Measurements from ENCODE around the gene NTM.

Gene NTM

DNA sequence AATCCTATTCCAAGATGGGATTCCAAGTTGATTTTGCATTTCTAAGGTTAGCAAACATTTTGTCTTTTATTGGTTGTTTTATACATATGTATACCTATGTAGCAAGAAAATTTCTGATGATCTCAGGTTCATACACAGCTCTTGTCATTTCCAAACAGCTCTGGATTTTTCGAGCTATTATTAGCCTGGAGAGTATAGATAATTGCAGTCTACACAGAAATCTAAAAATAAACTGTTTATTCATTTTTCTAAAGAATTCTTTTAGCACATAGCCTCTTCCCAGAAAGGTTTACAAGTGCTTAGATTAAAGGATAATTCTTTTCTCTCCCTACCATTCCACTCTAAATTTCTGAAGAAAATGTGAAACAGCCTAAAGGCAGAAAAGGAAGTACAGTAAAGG, 705.0 kb downstream of the NTM start:
- DNase-seq (ENCODE audit: low read depth), result no peak

DNA sequence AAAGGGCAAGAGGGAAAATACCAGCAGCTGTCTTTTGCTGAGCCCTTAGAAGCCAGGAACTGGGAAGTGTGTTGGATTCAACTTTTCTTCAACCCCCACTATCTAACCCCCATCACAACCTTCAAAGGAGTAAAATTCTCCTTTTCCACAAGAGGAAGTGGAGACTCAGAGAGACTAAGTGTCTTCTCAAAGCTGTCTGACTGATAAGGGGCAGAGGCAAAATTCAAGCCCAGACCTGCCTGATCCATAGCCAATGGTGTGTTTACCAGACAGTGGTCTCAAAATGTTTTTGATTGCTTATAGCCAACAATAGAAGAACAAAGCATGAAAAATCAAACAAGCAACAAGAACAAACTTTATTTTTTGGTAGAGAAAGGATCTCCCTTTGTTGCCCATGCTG, 707.0 kb downstream of the NTM start:
- DNase-seq (ENCODE audit: low read depth), result no peak

DNA sequence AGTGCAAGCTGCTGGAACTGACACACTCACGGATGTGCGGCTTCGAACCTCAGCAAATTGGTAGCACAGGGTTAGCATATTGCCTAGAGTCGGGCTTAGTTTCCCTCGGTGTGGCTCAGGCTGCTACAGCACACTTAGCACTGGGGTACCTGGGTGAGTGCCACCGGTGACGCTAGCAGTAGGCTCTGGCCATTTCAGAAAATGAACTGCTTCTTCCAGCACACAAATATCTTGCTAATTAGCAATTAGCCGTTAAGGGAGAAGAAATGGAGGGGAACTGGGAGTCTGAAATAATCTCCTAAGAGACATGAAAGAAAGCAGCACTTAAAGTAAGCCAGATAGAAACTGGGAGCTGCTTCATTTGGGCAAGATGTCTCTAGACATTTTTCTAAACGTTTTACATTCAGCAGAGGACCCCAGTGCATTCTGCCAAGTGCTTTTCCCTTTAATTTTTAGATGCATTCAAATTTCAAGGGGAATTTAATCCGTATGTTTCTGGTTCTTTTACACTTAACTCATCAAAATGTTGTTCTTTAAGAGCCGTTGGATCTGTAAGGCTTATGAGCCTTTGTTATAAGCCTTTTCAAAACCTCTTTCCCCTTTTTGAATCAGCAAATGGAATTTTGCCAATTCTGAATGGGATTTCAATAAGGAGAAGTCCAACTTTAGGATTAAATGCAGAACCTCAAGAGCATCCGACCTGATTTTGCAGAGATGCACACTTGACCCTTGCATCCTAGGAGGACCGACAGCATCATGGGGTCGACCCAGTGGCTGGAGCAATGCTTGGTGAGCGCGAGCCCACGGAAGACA, 708.1 kb downstream of the NTM start:
- DNase-seq (ENCODE audit: low read depth), result no peak

DNA sequence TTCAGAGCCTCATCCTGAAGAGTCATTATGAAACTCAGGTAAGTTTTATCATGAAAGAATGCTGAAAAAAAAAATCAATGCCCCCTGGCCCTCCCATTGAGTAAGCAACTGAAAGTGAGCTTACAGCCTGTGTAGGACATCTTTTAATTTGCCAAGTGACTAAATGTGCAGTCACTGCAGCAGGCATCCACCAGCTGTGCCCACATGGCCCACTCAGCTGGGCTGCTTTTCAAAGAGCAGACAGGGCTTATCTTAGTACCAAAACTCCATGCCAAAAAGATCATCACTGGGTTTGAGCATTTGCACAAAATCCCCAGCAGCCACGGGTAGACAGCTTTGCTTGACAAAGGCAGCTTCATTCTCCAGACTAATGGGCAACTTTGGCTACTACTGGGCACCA, 709.7 kb downstream of the NTM start:
- DNase-seq (ENCODE audit: low read depth), result no peak

DNA sequence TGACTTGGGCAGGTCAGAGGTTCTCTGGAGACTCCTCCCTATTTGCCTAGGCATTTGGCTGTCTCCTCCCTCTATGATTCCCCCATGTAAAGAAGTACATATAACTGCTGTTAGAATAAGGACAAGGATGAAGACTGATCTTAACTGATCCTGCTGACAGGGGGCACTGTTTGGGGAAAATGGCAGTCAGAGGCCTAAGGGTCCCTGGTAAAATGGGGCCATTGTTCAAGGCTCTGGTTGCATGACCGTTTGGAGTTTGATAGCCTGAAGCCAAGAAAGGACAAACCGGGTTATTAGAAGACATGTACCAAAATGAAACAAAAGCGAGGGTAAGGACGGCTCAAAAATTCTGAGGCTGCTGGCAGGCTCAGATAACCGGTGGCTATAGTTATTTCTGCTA, 712.2 kb downstream of the NTM start:
- DNase-seq (ENCODE audit: low read depth), result no peak

DNA sequence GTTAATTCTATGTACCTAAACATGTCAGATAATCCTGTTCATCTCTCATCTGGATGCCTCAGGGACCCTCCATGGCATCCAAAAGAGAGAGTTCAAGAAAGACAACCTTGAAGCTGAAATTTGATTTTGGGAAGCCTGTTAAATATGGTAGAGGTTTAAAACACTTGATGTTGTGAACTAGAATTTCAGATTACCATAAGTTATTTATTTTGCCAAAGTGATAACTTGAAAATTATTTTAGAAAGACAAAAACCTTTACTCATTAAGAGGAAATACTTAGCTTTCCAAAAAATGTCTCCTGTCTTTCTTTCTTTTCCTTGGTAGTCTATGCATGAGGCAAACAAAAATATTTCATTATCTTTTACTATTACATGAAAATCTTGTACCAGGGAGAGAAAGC, 714.0 kb downstream of the NTM start:
- DNase-seq (ENCODE audit: low read depth), result no peak

DNA sequence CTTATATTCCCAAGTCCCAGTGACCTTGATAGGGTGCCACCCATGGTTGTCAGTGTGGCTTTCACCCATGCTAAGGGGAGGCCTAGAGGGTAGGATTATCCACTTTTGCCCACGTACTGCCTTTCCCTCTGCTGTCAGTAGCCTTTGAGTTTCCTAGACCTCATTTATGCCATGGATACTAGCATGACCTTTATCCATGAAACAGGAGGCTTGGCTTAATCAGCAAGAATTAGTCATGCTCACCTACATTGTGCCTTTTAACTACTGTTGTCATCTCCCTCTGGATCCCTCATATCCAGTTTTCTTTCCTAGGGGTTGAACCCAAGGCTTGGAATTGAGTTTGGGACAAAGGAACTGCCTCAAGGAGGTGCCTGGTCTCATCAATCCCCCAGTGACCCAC, 716.7 kb downstream of the NTM start:
- DNase-seq (ENCODE audit: low read depth), result no peak

DNA sequence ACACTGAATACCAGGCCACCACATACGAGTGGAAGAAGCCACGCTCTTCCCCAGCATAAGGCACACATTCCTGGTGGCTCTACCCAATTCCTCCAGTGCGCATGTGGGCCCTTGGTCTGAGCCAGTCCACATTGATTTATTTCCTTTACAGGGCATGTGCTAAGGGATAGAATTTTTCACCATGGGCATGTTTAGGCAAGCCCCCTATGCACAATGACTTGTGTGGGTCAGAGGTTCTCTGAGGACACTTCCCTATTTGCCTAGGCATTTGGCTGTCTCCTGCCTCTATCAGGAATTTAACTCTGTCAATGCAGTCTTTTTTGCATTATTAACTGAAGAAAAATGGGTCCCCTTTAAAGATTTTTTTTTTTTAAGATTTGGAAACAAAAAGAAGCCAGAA, 718.1 kb downstream of the NTM start:
- DNase-seq (ENCODE audit: low read depth), result no peak

DNA sequence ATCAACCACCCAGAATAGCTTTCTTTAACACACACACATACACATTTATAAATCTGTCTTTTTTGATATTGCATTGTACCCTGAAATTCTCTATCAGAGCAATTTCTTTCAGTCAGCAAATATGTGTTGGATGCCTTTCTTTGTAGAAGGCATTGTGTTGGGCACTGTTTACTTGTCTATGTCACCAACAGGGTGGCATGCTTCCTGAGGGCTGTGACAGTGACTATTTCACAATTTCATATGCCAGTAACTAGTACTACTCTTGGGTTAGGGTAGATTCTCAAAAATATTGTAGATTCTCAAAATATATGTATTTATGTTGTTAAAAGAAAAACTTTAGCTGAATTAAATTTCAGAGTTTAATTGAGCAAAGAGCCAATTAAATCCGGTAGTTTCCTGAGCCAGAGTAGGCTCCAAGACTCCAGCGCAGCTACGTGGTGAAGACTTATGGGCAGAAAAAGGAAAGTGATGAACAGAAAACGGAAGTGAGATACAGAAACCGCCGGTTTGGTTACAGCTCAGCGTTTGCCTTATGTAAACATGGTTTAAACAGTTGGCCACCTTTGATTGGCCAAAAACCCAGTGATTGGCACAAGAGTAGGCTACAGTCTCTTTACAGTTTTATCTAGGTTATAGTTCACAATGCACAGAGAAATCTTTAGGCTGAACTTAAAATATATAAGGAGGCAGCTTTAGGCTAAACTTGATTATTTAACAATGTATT, 723.3 kb downstream of the NTM start:
- DNase-seq (ENCODE audit: low read depth), result no peak

DNA sequence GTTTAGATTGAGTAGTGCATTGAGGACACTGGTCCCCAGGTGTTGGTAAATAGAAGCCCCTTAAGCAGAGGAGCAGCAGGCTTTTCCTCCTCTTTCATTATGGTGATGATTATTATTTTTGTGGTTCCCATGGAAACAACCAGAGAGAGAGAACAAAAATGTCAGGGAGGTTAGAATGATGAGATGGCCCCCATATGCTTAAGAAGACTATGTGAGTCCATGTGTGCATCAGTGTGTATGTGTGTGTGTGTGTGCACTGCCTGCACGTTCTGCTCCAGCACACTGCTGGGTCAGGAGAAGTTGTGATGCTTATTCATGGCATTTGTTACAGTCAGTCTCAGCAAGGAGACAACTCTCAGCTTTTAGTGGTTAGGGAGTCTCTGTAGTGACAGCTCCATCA, 724.2 kb downstream of the NTM start:
- DNase-seq (ENCODE audit: low read depth), result no peak

DNA sequence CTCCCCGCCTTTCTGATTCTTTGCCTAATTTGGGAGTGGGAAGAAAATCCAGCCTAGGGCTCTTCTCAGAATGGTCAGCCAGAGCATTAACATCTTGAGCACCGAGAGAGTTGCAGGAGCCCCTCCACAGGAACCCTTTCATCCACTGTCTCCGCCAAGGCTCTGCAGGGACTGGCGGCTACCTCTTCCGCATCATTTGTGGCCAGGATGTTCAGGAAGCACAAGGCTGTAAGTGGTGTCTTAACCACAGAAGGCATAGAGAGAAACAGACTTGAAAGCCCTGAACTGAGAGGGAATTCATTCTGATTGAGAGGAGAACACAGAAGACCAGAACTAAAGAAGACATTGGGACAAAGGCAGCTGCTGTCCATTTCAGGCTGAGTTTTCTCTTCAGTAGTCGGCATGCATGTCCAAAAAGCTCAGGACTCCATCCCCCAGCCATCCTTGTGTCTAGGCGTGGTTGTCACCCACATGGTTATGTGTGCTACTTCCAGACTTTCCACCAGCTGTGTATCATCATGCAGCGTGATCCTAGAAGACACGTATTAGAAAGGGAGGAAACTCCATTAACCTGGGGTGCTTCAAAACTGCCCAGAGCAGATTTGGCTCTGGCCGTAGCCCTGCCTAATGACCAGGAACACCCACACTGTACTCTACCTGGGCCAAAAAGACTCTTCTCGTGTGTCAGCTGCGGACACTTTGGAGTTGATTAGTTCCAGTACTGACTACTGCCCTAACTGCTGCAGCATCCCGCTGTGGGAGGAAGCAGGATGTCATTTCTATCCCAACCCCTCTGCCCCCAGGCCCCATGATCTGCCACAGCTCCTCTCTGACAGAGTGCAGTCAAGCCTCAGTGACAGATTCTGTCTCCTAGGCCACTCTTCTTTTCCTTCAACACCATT, 725.1 kb downstream of the NTM start:
- DNase-seq (ENCODE audit: low read depth), result no peak

DNA sequence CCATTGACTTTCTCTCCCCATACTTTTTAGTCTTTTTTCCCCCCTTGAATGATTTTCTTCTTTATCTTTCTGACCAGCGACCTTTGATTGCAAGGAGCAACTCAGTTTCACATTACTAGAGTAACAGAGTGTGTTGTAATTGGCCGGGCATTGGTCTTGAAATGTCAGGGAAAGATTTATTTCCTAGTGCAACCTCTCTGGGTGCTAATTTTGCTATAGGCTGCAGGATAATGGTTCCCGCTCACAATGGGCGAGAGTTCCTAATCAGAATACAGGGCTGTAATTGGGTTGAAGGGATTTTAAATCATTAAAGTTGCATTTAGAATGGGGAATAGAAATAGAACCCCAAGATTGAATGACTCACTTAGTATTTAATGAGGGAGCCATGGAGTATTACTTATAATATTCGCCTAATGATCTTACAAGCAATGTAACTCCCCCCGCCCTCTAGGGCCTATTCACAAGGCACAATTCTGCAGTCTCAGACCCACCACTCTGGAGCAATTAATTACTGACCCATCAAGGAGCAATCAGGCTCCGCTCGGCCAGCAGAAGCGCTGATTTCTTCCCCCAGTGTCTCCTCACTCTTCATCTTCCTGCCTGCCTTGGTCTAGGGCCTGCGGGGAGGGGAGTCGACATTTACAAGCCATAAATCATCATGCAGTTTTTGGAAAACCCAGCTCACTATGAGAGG, 725.9 kb downstream of the NTM start:
- no peak for DNase-seq (ENCODE audit: low read depth)

DNA sequence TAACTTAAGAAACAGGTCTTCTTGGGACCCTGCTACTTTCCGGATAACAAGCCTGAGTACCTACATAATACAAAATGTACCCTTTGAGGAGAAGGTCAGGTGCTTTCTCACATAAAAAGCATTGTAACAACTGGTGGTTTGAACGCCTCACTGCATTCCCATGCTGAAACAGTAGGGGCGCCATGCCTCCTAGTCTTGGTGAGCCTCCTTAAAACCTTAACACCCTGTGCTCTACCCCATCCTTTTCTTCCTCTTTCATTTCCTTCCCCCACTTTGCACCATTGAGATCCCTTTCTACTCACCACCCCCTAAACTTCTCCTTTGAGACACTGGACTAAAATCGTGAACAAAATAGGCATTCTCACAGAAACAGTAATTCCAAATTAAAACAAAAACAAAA, 729.3 kb downstream of the NTM start:
- DNase-seq (ENCODE audit: low read depth), result no peak

DNA sequence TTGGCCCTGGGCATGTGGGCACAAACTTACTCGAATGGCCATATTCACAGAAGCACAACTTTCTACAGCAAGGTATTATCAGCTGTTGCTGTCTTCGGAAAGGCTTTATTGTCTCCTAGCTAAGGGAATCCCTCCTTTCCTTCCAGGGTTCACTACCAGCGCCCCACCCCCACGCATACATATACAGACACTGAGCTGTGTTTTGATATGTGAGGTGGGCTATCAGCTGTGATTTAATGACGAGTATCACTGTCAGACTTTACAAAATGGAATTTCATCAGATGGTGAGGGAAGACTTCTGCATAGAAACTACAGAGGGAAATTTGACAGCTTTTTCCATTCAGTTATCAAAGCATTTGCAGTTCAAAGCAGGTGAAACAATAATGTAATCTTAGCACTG, 730.2 kb downstream of the NTM start:
- DNase-seq (ENCODE audit: low read depth), result no peak

DNA sequence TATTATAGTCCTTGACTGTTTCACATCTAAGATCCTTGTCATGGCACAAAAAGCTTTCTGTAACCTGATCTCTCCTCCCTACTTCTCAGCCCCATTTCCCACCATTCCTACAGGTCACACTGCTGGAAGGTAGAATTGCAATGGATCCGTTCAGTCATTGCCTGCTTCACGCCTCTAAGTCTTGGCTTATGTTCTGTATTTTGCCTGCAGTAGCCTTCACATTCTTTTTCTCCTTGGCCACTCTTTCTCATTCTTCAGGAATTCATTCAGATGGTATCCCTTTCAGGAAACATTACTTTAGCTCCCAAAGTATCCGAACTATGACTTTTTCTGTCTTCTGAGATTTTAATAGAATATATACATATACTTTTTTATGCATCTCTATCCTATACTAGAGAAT, 731.5 kb downstream of the NTM start:
- DNase-seq (ENCODE audit: low read depth), result peak; percentile 36

DNA sequence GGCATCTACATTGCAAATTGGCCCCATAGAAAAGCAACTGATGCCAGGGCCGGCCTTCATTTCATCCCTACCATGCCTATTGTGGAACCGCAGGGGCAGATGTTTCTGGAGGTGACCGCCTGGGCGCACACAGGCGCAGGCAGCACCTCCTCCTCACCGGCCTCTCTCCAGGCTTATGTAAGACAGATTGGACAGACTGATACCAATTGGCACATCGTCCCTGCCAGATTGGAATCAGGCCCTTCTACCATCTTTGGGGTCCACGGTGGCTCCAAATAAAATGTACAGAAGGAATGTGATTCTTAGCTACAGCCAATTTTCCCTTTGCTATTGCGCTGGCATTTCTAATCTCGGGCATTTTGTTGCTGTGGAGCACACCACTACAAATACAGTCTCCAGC, 732.6 kb downstream of the NTM start:
- no peak for DNase-seq (ENCODE audit: low read depth)

DNA sequence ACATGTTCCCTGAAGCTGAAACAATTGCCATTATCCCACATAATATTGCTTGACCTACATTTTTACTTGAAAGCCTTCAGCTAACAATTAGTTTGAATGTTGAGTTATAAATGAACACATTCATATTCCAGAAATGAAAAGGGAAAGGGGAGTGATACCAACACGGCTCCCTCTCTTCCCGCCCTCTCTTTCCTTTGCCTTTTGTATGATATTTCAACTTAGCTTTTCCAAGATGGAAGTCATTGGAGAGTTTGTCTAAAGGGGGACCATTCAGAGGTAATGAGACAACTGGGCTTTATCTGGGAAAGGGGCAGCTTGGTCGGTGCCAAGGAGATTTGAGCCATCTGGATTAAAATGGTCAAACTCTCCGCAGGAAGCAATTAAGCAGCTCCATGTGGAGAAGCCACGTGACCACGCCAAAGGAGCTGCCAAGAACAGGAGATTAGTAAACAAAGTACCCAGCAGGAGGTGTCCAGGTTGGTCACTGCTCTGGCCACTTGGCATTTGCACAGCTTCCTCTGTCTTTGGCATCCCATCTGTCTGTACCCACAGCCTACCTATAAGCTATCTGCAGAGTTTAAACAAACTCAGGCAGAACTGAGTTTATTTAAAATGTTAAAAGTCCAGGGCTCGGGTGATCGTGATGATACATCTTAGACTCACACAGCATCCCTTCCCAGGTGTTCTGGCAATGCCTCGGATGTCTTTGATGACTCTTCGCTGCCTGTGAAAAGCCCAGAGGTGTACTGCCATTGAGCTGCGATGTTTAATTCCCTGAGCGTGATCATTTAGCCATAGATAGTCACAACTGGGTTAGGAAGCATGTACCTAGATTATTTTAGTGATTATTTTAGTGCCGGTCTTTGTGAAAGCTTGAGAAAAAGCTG, 735.9 kb downstream of the NTM start:
- no peak for DNase-seq (ENCODE audit: low read depth)

DNA sequence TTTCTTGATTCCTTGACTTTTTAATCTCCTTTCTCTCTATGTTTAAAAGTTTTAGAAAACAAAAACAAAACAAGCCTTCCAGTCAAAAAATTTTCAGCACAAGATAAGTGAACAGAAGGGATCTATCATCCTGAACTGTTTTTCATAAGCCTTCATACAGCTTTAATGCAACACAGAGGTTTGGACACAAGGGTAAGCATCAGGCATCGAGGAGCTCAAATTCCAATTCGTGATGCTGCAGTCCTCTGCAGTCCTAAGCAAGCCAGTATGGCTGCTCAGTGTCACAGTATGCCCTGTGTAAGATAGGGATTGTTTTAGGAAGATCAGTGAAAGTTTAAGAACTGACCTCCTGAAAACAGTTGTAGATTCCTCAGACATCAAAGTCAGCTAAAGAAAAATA, 740.9 kb downstream of the NTM start:
- no peak for DNase-seq (ENCODE audit: low read depth)

DNA sequence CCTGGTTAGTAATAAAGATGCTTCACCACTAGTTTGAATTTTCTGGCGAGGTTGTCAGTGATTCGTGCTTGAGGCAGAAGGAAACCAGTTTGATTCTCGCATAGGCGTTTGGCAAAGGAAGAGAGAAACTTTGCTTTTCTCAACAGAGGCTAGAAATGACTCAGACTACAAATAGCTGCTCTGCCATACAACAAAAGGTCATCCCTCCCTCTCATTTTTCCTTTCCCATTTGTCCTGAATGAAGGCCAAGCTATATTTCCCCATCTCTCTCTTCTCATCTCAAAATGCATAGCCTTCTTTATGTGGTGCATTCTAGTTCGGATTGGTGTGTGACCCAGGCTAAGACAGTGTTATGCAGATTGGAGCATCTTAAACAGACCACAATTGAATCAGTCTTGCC, 741.4 kb downstream of the NTM start:
- peak; percentile 74 for DNase-seq (ENCODE audit: low read depth)

DNA sequence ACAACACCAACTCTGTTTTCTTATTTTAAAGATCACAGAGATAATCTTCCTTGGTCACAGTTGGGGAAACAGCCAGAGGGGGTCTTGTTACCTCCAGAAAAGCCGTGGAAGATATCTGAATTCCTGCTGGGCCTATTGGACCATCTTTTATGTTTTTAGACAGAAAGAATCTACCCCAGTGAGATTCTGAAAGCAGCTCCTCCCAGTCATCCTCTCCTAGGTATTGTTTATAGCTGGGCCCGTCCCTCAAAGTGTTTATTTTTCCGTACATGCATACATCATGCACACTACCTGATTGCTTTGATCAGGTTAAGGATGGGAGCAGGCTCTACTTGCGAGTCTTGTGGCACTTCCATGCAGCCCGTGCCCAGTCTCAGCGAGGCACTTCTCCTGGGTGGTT, 742.4 kb downstream of the NTM start:
- no peak for DNase-seq (ENCODE audit: low read depth)

DNA sequence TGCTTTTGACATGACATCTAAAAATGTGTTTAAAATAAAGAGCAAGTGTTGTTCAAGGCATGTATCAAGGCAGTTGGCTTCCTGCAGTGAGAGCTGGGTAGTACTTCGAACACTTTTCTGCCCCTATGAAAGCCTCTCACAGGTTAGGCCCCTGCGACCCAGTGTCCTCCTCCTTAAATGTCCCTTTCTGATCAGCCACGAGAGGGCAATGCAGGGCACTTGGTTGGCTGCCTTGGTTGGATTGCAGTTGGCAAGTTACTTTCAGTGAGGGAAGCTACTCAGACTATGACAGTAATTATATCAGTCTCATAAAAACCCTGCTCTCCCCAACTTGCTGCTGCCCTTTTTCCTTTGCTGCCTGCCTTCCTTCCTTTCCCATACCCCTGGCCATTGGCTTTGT, 743.8 kb downstream of the NTM start:
- DNase-seq (ENCODE audit: low read depth), result no peak

All from non-pigmented ciliary epithelial cell (primary cell).